H1 (cell line): ENCODE data around the gene WNK4. TPM values are rescaled to one million over a fixed set of nuclear protein-coding genes. Genes with fewer than 3 reads are reported as not detected.

Source experiments
- CTCF ChIA-PET: fragments of 300-600 bp; sonication (Branson Sonifier 250); formaldehyde crosslinking; loops from one replicate; lab custom pipeline; 2021; ENCODE audit not compliant: partially characterized antibody; lab: Charles Lee
- POLR2A ChIA-PET: fragments of 300-600 bp; sonication (Branson Sonifier 250); formaldehyde crosslinking; loops from one replicate; lab custom pipeline; 2021; ENCODE audit warnings: inconsistent platforms; ENCODE audit not compliant: partially characterized antibody; lab: Charles Lee
- DNase-seq, 2 experiments: peaks; one replicate each; pipeline versions ENCODE4 v3.0.0 to v3.0.0-alpha.2; 2010 to 2022; ENCODE audit warnings: low spot score in 2 of 2, low read depth in 1 of 2, mixed read lengths in 1 of 2
- FAIRE-seq: peaks from 2 replicates; lab custom pipeline; 2011; peaks lifted over from hg19 to GRCh38; lab: Jason Lieb, UNC
- H2AFZ ChIP-seq: 2 replicates; pipeline ENCODE4 v1.8.1; 2012; ENCODE audit warnings: low read length, inconsistent platforms
- H2AK5ac ChIP-seq: 2 replicates; pipeline ENCODE4 v1.6.1; 2013; ENCODE audit warnings: low read depth, low read length
- H2BK120ac ChIP-seq: replicated peaks from 2 replicates; pipeline ENCODE3; 2013; ENCODE audit warnings: low read depth, low read length, inconsistent platforms
- H2BK12ac ChIP-seq: 2 replicates; pipeline ENCODE4 v1.6.1; 2013; ENCODE audit warnings: low read depth, low read length
- H2BK15ac ChIP-seq: 2 replicates; pipeline ENCODE4 v1.6.1; 2013; ENCODE audit warnings: low read length
- H2BK20ac ChIP-seq: 2 replicates; pipeline ENCODE4 v1.6.1; 2013; ENCODE audit warnings: low read length
- H2BK5ac ChIP-seq: 2 replicates; pipeline ENCODE4 v1.6.1; 2013; ENCODE audit warnings: low read depth, low read length
- H3K14ac ChIP-seq: 2 replicates; pipeline ENCODE4 v1.6.1; 2013; ENCODE audit warnings: inconsistent platforms; ENCODE audit not compliant: insufficient read length
- H3K18ac ChIP-seq: 2 replicates; pipeline ENCODE4 v1.6.1; 2013; ENCODE audit warnings: low read length; ENCODE audit errors: extremely low read depth
- H3K23ac ChIP-seq: 2 replicates; pipeline ENCODE4 v1.6.1; 2013; ENCODE audit warnings: inconsistent platforms; ENCODE audit not compliant: insufficient read length
- H3K23me2 ChIP-seq: 2 replicates; pipeline ENCODE4 v1.6.1; 2013; ENCODE audit warnings: low read depth, low read length
- H3K27ac ChIP-seq: 2 replicates; pipeline ENCODE4 v1.6.1; 2011; ENCODE audit warnings: low read depth, low read length, inconsistent platforms
- H3K27me3 ChIP-seq, 4 experiments: replicated peaks in 1 of 4; 1 replicate in 1 of 4; 2 replicates in 3 of 4; pipeline versions ENCODE4 v1.6.1 to v1.8.1; 2011 to 2013; ENCODE audit warnings: low read length in 3 of 4, mild to moderate bottlenecking in 3 of 4, inconsistent platforms in 2 of 4, mixed read lengths in 2 of 4, moderate library complexity in 1 of 4; ENCODE audit not compliant: control insufficient read depth in 3 of 4, insufficient read depth in 3 of 4; ENCODE audit errors: extremely low read depth in 1 of 4
- H3K36me3 ChIP-seq, 4 experiments: 2 replicates each; pipeline versions ENCODE4 v1.6.1 to v1.8.1; 2011 to 2013; ENCODE audit warnings: mild to moderate bottlenecking in 4 of 4, low read length in 3 of 4, moderate library complexity in 2 of 4, control low read depth in 1 of 4, inconsistent platforms in 1 of 4; ENCODE audit not compliant: insufficient read depth in 4 of 4, control insufficient read depth in 2 of 4
- H3K4ac ChIP-seq: replicated peaks from 2 replicates; pipeline ENCODE3; 2013; ENCODE audit warnings: low read length, low read depth, mixed read lengths, inconsistent platforms; ENCODE audit not compliant: insufficient read length
- H3K4me1 ChIP-seq, 4 experiments: replicated peaks in 1 of 4; 1 replicate in 1 of 4; 2 replicates in 3 of 4; pipeline versions ENCODE4 v1.6.1 to v1.8.1; 2011 to 2013; ENCODE audit warnings: low read length in 3 of 4, inconsistent platforms in 2 of 4, mixed read lengths in 1 of 4; ENCODE audit not compliant: insufficient read depth in 4 of 4, control insufficient read depth in 3 of 4
- H3K4me2 ChIP-seq, 2 experiments: 2 replicates each; pipeline versions ENCODE4 v1.6.1 to v1.8.1; 2011 to 2013; ENCODE audit warnings: low read depth in 2 of 2, low read length in 2 of 2, control low read depth in 1 of 2, inconsistent platforms in 1 of 2, mild to moderate bottlenecking in 1 of 2; ENCODE audit not compliant: insufficient read depth in 1 of 2
- H3K4me3 ChIP-seq, 4 experiments: fragments of 200-600, 300-600 bp in 1 of 4; sonication (generic), shearing (Covaris generic), sonication (Bioruptor Twin) in 1 of 4; 2 replicates each; pipeline versions ENCODE4 v1.5.1 to v1.8.1; 2011 to 2016; ENCODE audit warnings: low read length in 4 of 4, low read depth in 3 of 4, control low read depth in 2 of 4, inconsistent platforms in 2 of 4, mild to moderate bottlenecking in 2 of 4, mixed read lengths in 1 of 4, moderate library complexity in 1 of 4; ENCODE audit not compliant: insufficient read depth in 2 of 4; ENCODE audit errors: extremely low read depth in 1 of 4
- H3K56ac ChIP-seq: replicated peaks from 2 replicates; pipeline ENCODE3; 2013; ENCODE audit warnings: low read depth, mild to moderate bottlenecking, mixed read lengths, low read length, inconsistent platforms; ENCODE audit not compliant: insufficient read length
- H3K79me1 ChIP-seq: 2 replicates; pipeline ENCODE4 v1.6.1; 2013; ENCODE audit warnings: low read depth, low read length, control low read depth
- H3K79me2 ChIP-seq, 2 experiments: 2 replicates each; pipeline versions ENCODE4 v1.6.1 to v1.8.1; 2012 to 2013; ENCODE audit warnings: low read length in 2 of 2, mild to moderate bottlenecking in 2 of 2, inconsistent platforms in 1 of 2; ENCODE audit not compliant: insufficient read depth in 2 of 2, control insufficient read depth in 1 of 2
- H3K9ac ChIP-seq, 4 experiments: replicated peaks in 1 of 4; 1 replicate in 1 of 4; 2 replicates in 3 of 4; pipeline versions ENCODE4 v1.6.1 to v1.8.1; 2011 to 2013; ENCODE audit warnings: low read depth in 3 of 4, low read length in 3 of 4, control low read depth in 2 of 4, mild to moderate bottlenecking in 2 of 4, moderate library complexity in 2 of 4, inconsistent platforms in 1 of 4; ENCODE audit errors: extremely low read depth in 1 of 4
- H3K9me3 ChIP-seq, 2 experiments: 2 replicates each; pipeline versions ENCODE4 v1.6.1 to v1.8.1; 2012 to 2013; ENCODE audit warnings: mild to moderate bottlenecking in 2 of 2, moderate library complexity in 2 of 2, control low read depth in 1 of 2, inconsistent platforms in 1 of 2, low read depth in 1 of 2, low read length in 1 of 2, mixed read lengths in 1 of 2; ENCODE audit not compliant: insufficient read depth in 2 of 2
- H4K20me1 ChIP-seq, 2 experiments: replicated peaks in 1 of 2; 2 replicates each; pipeline versions ENCODE3 to v1.8.1; 2011 to 2013; ENCODE audit warnings: inconsistent platforms in 2 of 2, low read length in 2 of 2, mild to moderate bottlenecking in 1 of 2; ENCODE audit not compliant: insufficient read depth in 2 of 2, control insufficient read depth in 1 of 2
- H4K5ac ChIP-seq: 2 replicates; pipeline ENCODE4 v1.6.1; 2013; ENCODE audit warnings: low read length, low read depth, mixed read lengths, inconsistent platforms; ENCODE audit not compliant: insufficient read length
- H4K8ac ChIP-seq: 2 replicates; pipeline ENCODE4 v1.8.0; 2013; ENCODE audit warnings: mild to moderate bottlenecking, moderate library complexity, low read length, inconsistent platforms; ENCODE audit not compliant: insufficient read depth; ENCODE audit errors: extremely low read depth
- H4K91ac ChIP-seq: replicated peaks from 2 replicates; pipeline ENCODE3; 2013; ENCODE audit warnings: low read length, mixed read lengths, inconsistent platforms; ENCODE audit not compliant: insufficient read length
- EGR1 ChIP-seq: IDR thresholded peaks from 2 replicates; pipeline ENCODE4 v1.6.1; 2011; ENCODE audit warnings: low read depth, low read length, borderline replicate concordance
- WGBS, 2 experiments: shearing (Covaris generic) in 1 of 2; methylation state at CpG; one replicate each; pipeline versions ENCODE4 v1.1.6 to v1.1.7; 2013 to 2015; ENCODE audit warnings: low lambda C conversion rate in 2 of 2, mixed read lengths in 2 of 2, inconsistent platforms in 1 of 2, low coverage in 1 of 2, missing lambda C conversion rate in 1 of 2; ENCODE audit not compliant: insufficient replicate concordance in 2 of 2, insufficient coverage in 1 of 2, insufficient read length in 1 of 2; ENCODE audit errors: extremely low coverage in 1 of 2, missing lambda C conversion rate in 1 of 2; 5-methylcytosine and 5-hydroxymethylcytosine counted together
- polyA plus RNA-seq, 7 experiments: library from polyadenylated mRNA; depleted of rRNA in 3 of 7; stranded (reverse) in 5 of 7; unstranded in 2 of 7; fragments of >200 nt in 5 of 7; fragments of 200-250 nt in 2 of 7; gene quantifications; 1 replicate in 5 of 7; 2 replicates in 1 of 7; 4 replicates in 1 of 7; pipeline versions ENCODE4 v1.2.1 to v1.2.3, GENCODE V29; 2011 to 2013; ENCODE audit warnings: missing spikeins in 2 of 7, mixed read lengths in 2 of 7
- total RNA-seq: library from RNA; stranded (reverse); fragmentation: NEBNext Ultra II Directional; extraction: Animal tissue kit (Norgen Biotek cat#: 25700); gene quantifications from 2 replicates; pipeline ENCODE4 v1.2.1, GENCODE V29; 2021

The WNK4 gene
- total and polyA plus RNA-seq, 2 of the 8 experiments (the other 6 are each of a cell fraction or from before 2014, with no cell fraction given): 0.21 to 1.7 TPM

GRCh38 chr17:42795061-42795460 lies 14.7 kb downstream of the WNK4 start:
- Histone ChIP-seq H2BK120ac (no peak overlapping the region), H3K27me3 (peaks cover 0 to 12% (median 7%) of the 10 kb centered on the region in 4 experiments; a peak in 6 of 7 replicates), H3K4me2 (no peak overlapping the region), H3K9me3 (peaks cover 5 to 8% of the 10 kb centered on the region in 2 experiments; a peak in 3 of 4 replicates), H4K5ac (no peak overlapping the region), H3K9ac (no peak overlapping the region), H2AFZ (no peak overlapping the region), H3K79me1 (no peaks in the 10 kb centered on the region; the same call in 1 of the 2 replicates), H2BK15ac (no peak overlapping the region), H3K27ac (no peak overlapping the region), H3K4me3 (no peak overlapping the region), H2BK12ac (no peak overlapping the region), H3K4ac (no peak overlapping the region), H4K8ac (no peak overlapping the region), H4K91ac (no peak overlapping the region), H3K4me1 (peaks cover 3 to 5% (median 4%) of the 10 kb centered on the region in 4 experiments; a peak in 6 of 7 replicates), H3K23me2 (no peaks in the 10 kb centered on the region), H3K23ac (no peak overlapping the region), H2BK20ac (no peak overlapping the region), H2BK5ac (no peak overlapping the region), H4K20me1 (peaks cover 0 to 2% of the 10 kb centered on the region in 2 experiments), H2AK5ac (no peak overlapping the region), H3K36me3 (no peaks in the 10 kb centered on the region), H3K18ac (no peak overlapping the region), H3K56ac (no peak overlapping the region), H3K14ac (no peak overlapping the region), H3K79me2 (peaks cover 0 to 6% of the 10 kb centered on the region in 2 experiments; a peak in 2 of 4 replicates)
- WGBS, 2 experiments: 83% methylated on average over 3 of the region's 4 CpGs; no CpG with 5 or more reads in 1 of the 2 experiments
- no peak for DNase-seq
- FAIRE-seq: no peak
- TF ChIP-seq EGR1: no peak
- CTCF ChIA-PET: interaction anchor here (1.0 to 1.6 kb wide), 3 partner anchors 10 to 515 kb away, joined by 3 to 4 read pairs (median 3); no protein-coding TSS in a partner anchor
- POLR2A ChIA-PET: interaction anchor here (1.1 to 1.6 kb wide), 5 partner anchors 9 to 22 kb away, joined by 3 read pairs; partner anchors contain the start of gene VPS25
